GM12872 (cell line): Measurements from ENCODE around the gene PREP.

Source experiments
- TF ChIP-seq, protein P1 (sequence below): IDR thresholded peaks from 3 replicates; pipeline ENCODE4 v1.5.1; 2011; ENCODE audit warnings: low read depth, mild to moderate bottlenecking, low read length, moderate library complexity; ENCODE audit not compliant: insufficient read depth

The PREP gene

GRCh38 chr6:105336986-105337385 is 65.9 kb downstream of the PREP start:
- TF ChIP-seq, protein P1, sequence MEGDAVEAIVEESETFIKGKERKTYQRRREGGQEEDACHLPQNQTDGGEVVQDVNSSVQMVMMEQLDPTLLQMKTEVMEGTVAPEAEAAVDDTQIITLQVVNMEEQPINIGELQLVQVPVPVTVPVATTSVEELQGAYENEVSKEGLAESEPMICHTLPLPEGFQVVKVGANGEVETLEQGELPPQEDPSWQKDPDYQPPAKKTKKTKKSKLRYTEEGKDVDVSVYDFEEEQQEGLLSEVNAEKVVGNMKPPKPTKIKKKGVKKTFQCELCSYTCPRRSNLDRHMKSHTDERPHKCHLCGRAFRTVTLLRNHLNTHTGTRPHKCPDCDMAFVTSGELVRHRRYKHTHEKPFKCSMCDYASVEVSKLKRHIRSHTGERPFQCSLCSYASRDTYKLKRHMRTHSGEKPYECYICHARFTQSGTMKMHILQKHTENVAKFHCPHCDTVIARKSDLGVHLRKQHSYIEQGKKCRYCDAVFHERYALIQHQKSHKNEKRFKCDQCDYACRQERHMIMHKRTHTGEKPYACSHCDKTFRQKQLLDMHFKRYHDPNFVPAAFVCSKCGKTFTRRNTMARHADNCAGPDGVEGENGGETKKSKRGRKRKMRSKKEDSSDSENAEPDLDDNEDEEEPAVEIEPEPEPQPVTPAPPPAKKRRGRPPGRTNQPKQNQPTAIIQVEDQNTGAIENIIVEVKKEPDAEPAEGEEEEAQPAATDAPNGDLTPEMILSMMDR: no peak

DNA sequence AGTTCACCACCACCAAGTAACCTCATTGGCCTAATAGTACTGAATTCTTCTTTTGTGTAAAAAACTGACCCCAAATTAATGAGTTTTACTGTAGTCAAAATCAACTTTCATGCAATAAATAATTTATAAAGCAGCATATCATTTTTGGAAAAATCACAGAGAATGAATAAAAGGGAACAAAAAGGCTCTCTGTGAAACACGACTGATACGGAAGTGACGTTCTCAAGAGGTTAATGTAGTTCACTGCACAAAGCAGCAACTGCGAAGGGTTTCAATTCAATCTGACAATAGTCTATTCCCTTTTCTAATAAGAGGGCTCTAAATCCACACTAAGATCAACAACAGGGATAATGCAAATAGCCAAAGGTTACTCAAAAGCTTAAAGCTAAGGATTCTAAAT is 70.3 kb downstream of the PREP start:
- TF ChIP-seq, protein P1: no peak

GRCh38 chr6:105331927-105332326 is 71.0 kb downstream of the PREP start:
- TF ChIP-seq, protein P1: no peak

DNA sequence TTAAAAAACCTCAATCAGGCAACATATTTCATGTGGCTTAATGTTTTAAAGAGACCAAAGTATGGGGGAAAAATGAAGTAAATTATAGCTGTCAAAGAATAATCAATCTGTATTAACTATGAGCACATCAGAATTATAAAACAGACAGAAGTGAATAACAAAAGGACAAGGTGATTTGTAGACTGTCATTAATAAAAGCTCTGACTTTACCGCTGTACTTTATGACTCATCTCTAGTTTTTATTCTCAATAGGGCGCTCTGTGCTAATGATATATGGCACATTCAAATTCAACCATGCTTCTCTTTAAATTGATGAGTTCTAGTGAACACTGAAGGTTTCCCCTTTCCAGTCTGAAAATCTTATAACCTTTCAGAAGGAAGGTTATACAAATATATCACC is 72.0 kb downstream of the PREP start:
- TF ChIP-seq, protein P1: no peak

GRCh38 chr6:105330364-105330763 is 72.5 kb downstream of the PREP start:
- TF ChIP-seq, protein P1: no peak

- TF ChIP-seq, protein P1: no peak
Measured at GRCh38 chr6:105326833-105327770, 75.8 kb downstream of the PREP start.

GRCh38 chr6:105326216-105326615 is 76.7 kb downstream of the PREP start:
- TF ChIP-seq, protein P1: no peak
